AG08396 (cell line): Measurements from ENCODE around the gene TFAP2A.

Experiments used
- DNase-seq: peaks from one replicate; pipeline ENCODE4 v3.0.0; 2012; ENCODE audit warnings: low spot score, mixed read lengths

Gene TFAP2A

GRCh38 chr6:10425975-10426780, 11.3 kb upstream of the TFAP2A start:
- peak; percentile 67 for DNase-seq

GRCh38 chr6:10425176-10425974, 10.5 kb upstream of the TFAP2A start:
- DNase-seq = no peak

- DNase-seq = no peak
Measured at GRCh38 chr6:10424040-10424439, 9.2 kb upstream of the TFAP2A start.

- DNase-seq = peak; percentile 1
Measured at GRCh38 chr6:10422737-10423034, 7.8 kb upstream of the TFAP2A start.

- DNase-seq = peak; percentile 1
Measured at GRCh38 chr6:10421921-10422736, 7.3 kb upstream of the TFAP2A start.

GRCh38 chr6:10421158-10421920, 6.5 kb upstream of the TFAP2A start:
- no peak for DNase-seq

- no peak for DNase-seq
Measured at GRCh38 chr6:10420546-10421157, 5.8 kb upstream of the TFAP2A start.

- DNase-seq = no peak
Measured at GRCh38 chr6:10419749-10420545, 5.1 kb upstream of the TFAP2A start.

GRCh38 chr6:10418862-10419748, 4.2 kb upstream of the TFAP2A start:
- DNase-seq = no peak

- DNase-seq = no peak
Measured at GRCh38 chr6:10418361-10418861, 3.5 kb upstream of the TFAP2A start.

GRCh38 chr6:10417681-10418104, 2.8 kb upstream of the TFAP2A start:
- DNase-seq = no peak

GRCh38 chr6:10416863-10417641, 2.2 kb upstream of the TFAP2A start:
- no peak for DNase-seq

GRCh38 chr6:10416516-10416862, 1.6 kb upstream of the TFAP2A start:
- no peak for DNase-seq

- no peak for DNase-seq
Measured at GRCh38 chr6:10415617-10416480, 975 bp upstream of the TFAP2A start.

- no peak for DNase-seq
Measured at GRCh38 chr6:10413850-10414738, 780 bp downstream of the TFAP2A start.

GRCh38 chr6:10413262-10413849, 1.5 kb downstream of the TFAP2A start:
- DNase-seq = no peak
